SJSA1 (cell line): ENCODE measurements around the gene LDB1. TPM values are rescaled to one million over a fixed set of nuclear protein-coding genes. Genes with fewer than 3 reads are reported as not detected.
A peak's percentile ranks its signal among the peaks of the same experiment; 100 is the strongest.

Experiments used
- DNase-seq, 2 experiments: peaks; one replicate each; pipeline ENCODE4 v3.0.0-alpha.2; 2015 to 2020; ENCODE audit warnings: low spot score in 2 of 2, low read depth in 1 of 2
- H3K27ac ChIP-seq: fragments of 250-450 bp; sonication (Bioruptor Pico); 2 replicates; pipeline ENCODE4 v1.5.1; 2020; ENCODE audit warnings: mild to moderate bottlenecking, moderate library complexity
- H3K27me3 ChIP-seq: fragments of 250-450 bp; sonication (Bioruptor Pico); replicated peaks from 2 replicates; pipeline ENCODE4 v1.5.1; 2020; ENCODE audit warnings: mild to moderate bottlenecking, moderate library complexity
- H3K36me3 ChIP-seq: fragments of 250-450 bp; sonication (Bioruptor Pico); 2 replicates; pipeline ENCODE4 v1.5.1; 2020; ENCODE audit warnings: mild to moderate bottlenecking
- H3K4me1 ChIP-seq: fragments of 250-450 bp; sonication (Bioruptor Pico); replicated peaks from 2 replicates; pipeline ENCODE4 v1.6.1; 2021; ENCODE audit warnings: mild to moderate bottlenecking
- H3K4me3 ChIP-seq: fragments of 250-450 bp; sonication (Bioruptor Pico); 2 replicates; pipeline ENCODE4 v1.5.1; 2020; ENCODE audit warnings: mild to moderate bottlenecking
- H3K9me3 ChIP-seq: fragments of 250-450 bp; sonication (Bioruptor Pico); replicated peaks from 2 replicates; pipeline ENCODE4 v1.5.1; 2020; ENCODE audit warnings: mild to moderate bottlenecking
- total RNA-seq: library from RNA; depleted of rRNA; stranded (reverse); fragments of >200 nt; shearing (Covaris generic); gene quantifications from 2 replicates; pipeline ENCODE4 v1.2.3, GENCODE V29; 2014

The LDB1 gene
- total RNA-seq, 1 experiment from 2014 or later, result 29.0 TPM

GRCh38 chr10:102123223-102123622 lies 3.1 kb upstream of the LDB1 start:
- Histone ChIP-seq H3K36me3 (no peaks in the 10 kb centered on the region; the same call in 1 of the 2 replicates), H3K27me3 (no peaks in the 10 kb centered on the region), H3K4me1 (peaks cover 41% of the 10 kb centered on the region), H3K9me3 (no peaks in the 10 kb centered on the region), H3K27ac (no peak overlapping the region), H3K4me3 (no peak overlapping the region)
- DNase-seq, result no peak

GRCh38 chr10:102122450-102122849 lies 2.3 kb upstream of the LDB1 start:
- Histone ChIP-seq H3K27me3 (no peaks in the 10 kb centered on the region), H3K4me3 (no peak overlapping the region), H3K4me1 (peaks cover 41% of the 10 kb centered on the region), H3K9me3 (no peaks in the 10 kb centered on the region), H3K36me3 (no peaks in the 10 kb centered on the region; the same call in 1 of the 2 replicates), H3K27ac (no peak overlapping the region)
- no peak for DNase-seq

- H3K27ac ChIP-seq, result no peak overlapping the region
- no peaks in the 10 kb centered on the region for H3K9me3 ChIP-seq
- peaks cover 3% of the 10 kb centered on the region; the same call in 1 of the 2 replicates for H3K36me3 ChIP-seq
- no peaks in the 10 kb centered on the region for H3K27me3 ChIP-seq
- H3K4me1 ChIP-seq, result peaks cover 46% of the 10 kb centered on the region
- no peak overlapping the region for H3K4me3 ChIP-seq
- no peak for DNase-seq
These were observed 1.7 kb upstream of the LDB1 start for GRCh38 chr10:102121739-102122372.

- peak overlapping the region; percentile 70 for H3K4me3 ChIP-seq
- DNase-seq, result peak; percentile 69
- H3K9me3 ChIP-seq, result no peaks in the 10 kb centered on the region
- peak overlapping the region; percentile 80 for H3K27ac ChIP-seq
- H3K4me1 ChIP-seq, result peaks cover 50% of the 10 kb centered on the region
- peaks cover 3% of the 10 kb centered on the region; the same call in 1 of the 2 replicates for H3K36me3 ChIP-seq
- H3K27me3 ChIP-seq, result no peaks in the 10 kb centered on the region
These were observed 997 bp upstream of the LDB1 start for GRCh38 chr10:102120991-102121738.

- H3K4me1 ChIP-seq, result peaks cover 63% of the 10 kb centered on the region
These were observed 589 bp downstream of the LDB1 start for GRCh38 chr10:102119417-102120141.

GRCh38 chr10:102118867-102119266 lies 1.3 kb downstream of the LDB1 start:
- H3K36me3 ChIP-seq, result peaks cover 6% of the 10 kb centered on the region; the same call in 1 of the 2 replicates
- peaks cover 67% of the 10 kb centered on the region for H3K4me1 ChIP-seq
- no peak for DNase-seq
- H3K27ac ChIP-seq, result peak overlapping the region; percentile 69; the same call in 1 of the 2 replicates
- H3K27me3 ChIP-seq, result no peaks in the 10 kb centered on the region
- no peaks in the 10 kb centered on the region for H3K9me3 ChIP-seq
- no peak overlapping the region; the same call in 1 of the 2 replicates for H3K4me3 ChIP-seq

More at GRCh38 chr10:102119417-102120141, 589 bp downstream of the LDB1 start:
- H3K27me3 ChIP-seq, result no peaks in the 10 kb centered on the region
- peak; percentile 65 to 71 for DNase-seq
- no peaks in the 10 kb centered on the region for H3K9me3 ChIP-seq
- peak overlapping the region; percentile 80 for H3K27ac ChIP-seq
- peaks cover 3% of the 10 kb centered on the region; the same call in 1 of the 2 replicates for H3K36me3 ChIP-seq
- peak overlapping the region; percentile 70 for H3K4me3 ChIP-seq

- Histone ChIP-seq H3K27ac (peak overlapping the region; percentile 69), H3K9me3 (no peaks in the 10 kb centered on the region), H3K36me3 (peaks cover 6% of the 10 kb centered on the region; the same call in 1 of the 2 replicates), H3K27me3 (no peaks in the 10 kb centered on the region), H3K4me1 (peaks cover 80% of the 10 kb centered on the region), H3K4me3 (peak overlapping the region; percentile 0; the same call in 1 of the 2 replicates)
- DNase-seq, result peak; percentile 90 to 93
These were observed 2.6 kb downstream of the LDB1 start for GRCh38 chr10:102117391-102118159.

- no peak overlapping the region for H3K27ac ChIP-seq
- peaks cover 82% of the 10 kb centered on the region for H3K4me1 ChIP-seq
- H3K36me3 ChIP-seq, result peaks cover 12% of the 10 kb centered on the region
- no peaks in the 10 kb centered on the region for H3K27me3 ChIP-seq
- no peak overlapping the region for H3K4me3 ChIP-seq
- no peak for DNase-seq
- no peaks in the 10 kb centered on the region for H3K9me3 ChIP-seq
These were observed 3.5 kb downstream of the LDB1 start for GRCh38 chr10:102116656-102117055.

- no peak for DNase-seq
- Histone ChIP-seq H3K27me3 (no peaks in the 10 kb centered on the region), H3K27ac (no peak overlapping the region), H3K4me1 (peaks cover 73% of the 10 kb centered on the region), H3K36me3 (peaks cover 21% of the 10 kb centered on the region), H3K9me3 (no peaks in the 10 kb centered on the region), H3K4me3 (no peak overlapping the region)
These were observed 4.4 kb downstream of the LDB1 start for GRCh38 chr10:102115775-102116174.

- Histone ChIP-seq H3K4me3 (peak overlapping the region; percentile 53), H3K27ac (no peak overlapping the region), H3K36me3 (peaks cover 28% of the 10 kb centered on the region), H3K27me3 (no peaks in the 10 kb centered on the region), H3K9me3 (no peaks in the 10 kb centered on the region), H3K4me1 (peaks cover 71% of the 10 kb centered on the region)
- DNase-seq, result peak; percentile 85 to 91
These were observed 5.1 kb downstream of the LDB1 start for GRCh38 chr10:102114861-102115618.

GRCh38 chr10:102113956-102114857 lies 6.0 kb downstream of the LDB1 start:
- Histone ChIP-seq H3K4me3 (peak overlapping the region; percentile 53), H3K4me1 (peaks cover 64% of the 10 kb centered on the region), H3K36me3 (peaks cover 36% of the 10 kb centered on the region), H3K27ac (peak overlapping the region; percentile 57), H3K27me3 (no peaks in the 10 kb centered on the region), H3K9me3 (no peaks in the 10 kb centered on the region)
- DNase-seq, result peak in 1 of 2 experiments; percentile 39
